GOT3 (cell line): ENCODE results near the gene CLN5.
"Not testable (repeated sequence)": the region's sequence is repeated elsewhere in the genome, so short reads cannot be mapped to it uniquely, and the experiment has no call there.

ENCODE experiments used
- DNase-seq: peaks from one replicate; lab custom pipeline; 2025; ENCODE audit warnings: mixed read lengths; lab: John Stamatoyannopoulos, UW

CLN5 gene

GRCh38 chr13:76975863-76976262 lies 16.0 kb upstream of the CLN5 start:
- no peak for DNase-seq

- DNase-seq, result no peak
These were observed 15.4 kb upstream of the CLN5 start for GRCh38 chr13:76976490-76976889.

- no peak for DNase-seq
These were observed 15.0 kb upstream of the CLN5 start for GRCh38 chr13:76976929-76977328.

GRCh38 chr13:76980075-76980718 lies 11.7 kb upstream of the CLN5 start:
- peak; percentile 32 for DNase-seq

GRCh38 chr13:76982061-76982460 lies 9.8 kb upstream of the CLN5 start:
- no peak for DNase-seq

- no peak for DNase-seq
These were observed 8.2 kb upstream of the CLN5 start for GRCh38 chr13:76983676-76984075.

- DNase-seq, result no peak
These were observed 467 bp upstream of the CLN5 start for GRCh38 chr13:76991432-76991795.

GRCh38 chr13:76992548-76993001 lies 694 bp downstream of the CLN5 start:
- no peak for DNase-seq

- no peak for DNase-seq
These were observed 1.1 kb downstream of the CLN5 start for GRCh38 chr13:76993021-76993420.

GRCh38 chr13:76993473-76993872 lies 1.6 kb downstream of the CLN5 start:
- no peak for DNase-seq

- no peak for DNase-seq
These were observed 2.4 kb downstream of the CLN5 start for GRCh38 chr13:76994281-76994680.

GRCh38 chr13:77000475-77000874 lies 8.6 kb downstream of the CLN5 start:
- DNase-seq, result no peak

- no peak for DNase-seq
These were observed 9.7 kb downstream of the CLN5 start for GRCh38 chr13:77001540-77001939.

GRCh38 chr13:77001963-77002587 lies 10.2 kb downstream of the CLN5 start:
- DNase-seq, result no peak

GRCh38 chr13:77002590-77003190 lies 10.8 kb downstream of the CLN5 start:
- DNase-seq, result no peak

GRCh38 chr13:77008337-77008736 lies 16.5 kb downstream of the CLN5 start:
- not testable (repeated sequence) for DNase-seq

GRCh38 chr13:77009011-77009410 lies 17.1 kb downstream of the CLN5 start:
- DNase-seq, result no peak

GRCh38 chr13:77009719-77010118 lies 17.8 kb downstream of the CLN5 start:
- not testable (repeated sequence) for DNase-seq

GRCh38 chr13:77013853-77014542 lies 22.1 kb downstream of the CLN5 start:
- no peak for DNase-seq

GRCh38 chr13:77014906-77015685 lies 23.2 kb downstream of the CLN5 start:
- no peak for DNase-seq

GRCh38 chr13:77016251-77016812 lies 24.5 kb downstream of the CLN5 start:
- DNase-seq, result no peak
